Peyer's patch (tissue), 4 donors: ENCODE measurements around the gene ING1.

Experiments
- POLR2A ChIP-seq, 2 donors: fragments of 450-650 bp; IDR thresholded peaks; one replicate each; pipeline ENCODE4 v1.5.1; 2017; ENCODE audit warnings: antibody characterized with exemption in 2 of 2, mild to moderate bottlenecking in 2 of 2, moderate library complexity in 2 of 2
- TF ChIP-seq, protein P1 (sequence below), 6 experiments: fragments of 450-650 bp in 4 of 6; fragments of 200-600 bp in 2 of 6; sonication (generic) in 1 of 6; IDR thresholded peaks; one replicate each; pipeline ENCODE4 v1.5.1; 2017 to 2019; ENCODE audit warnings: antibody characterized with exemption in 6 of 6, mild to moderate bottlenecking in 3 of 6, moderate library complexity in 1 of 6

DNA sequence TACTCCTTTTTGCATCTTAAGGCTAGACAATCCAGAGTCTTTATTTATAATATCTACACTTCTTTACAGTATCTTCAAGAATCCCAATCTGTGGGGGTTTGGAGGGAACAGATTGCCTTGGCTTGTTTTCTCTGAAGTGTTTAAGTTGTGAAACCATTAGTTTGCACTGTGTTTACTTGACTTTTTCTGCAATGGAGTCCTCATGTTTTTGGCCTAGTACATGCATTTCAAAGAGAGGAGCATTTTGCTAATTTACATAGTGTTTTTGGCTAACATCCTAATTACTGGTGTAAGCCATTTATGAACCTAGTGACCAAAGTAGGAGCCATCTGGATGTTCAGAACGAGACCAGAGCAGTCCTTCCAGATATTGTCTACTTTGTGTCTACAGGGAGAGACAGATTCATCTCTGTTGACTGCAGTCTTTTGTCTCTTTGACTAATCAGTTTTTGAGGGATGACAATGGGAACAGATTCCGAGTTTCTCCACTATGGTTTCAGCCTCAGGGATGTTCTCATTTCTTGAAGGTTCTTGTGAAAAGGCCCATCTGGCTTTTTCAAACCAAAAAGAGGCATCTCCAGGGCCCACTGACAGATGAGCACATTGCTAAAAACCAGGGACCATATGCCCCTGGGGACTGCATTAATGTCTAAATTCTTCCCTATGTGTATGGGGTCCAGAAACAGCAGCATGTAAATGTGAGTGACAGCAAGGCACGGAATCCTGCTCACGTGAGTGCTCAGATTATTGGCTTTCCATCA, 53.4 kb downstream of the ING1 start:
- TF ChIP-seq, protein P1, sequence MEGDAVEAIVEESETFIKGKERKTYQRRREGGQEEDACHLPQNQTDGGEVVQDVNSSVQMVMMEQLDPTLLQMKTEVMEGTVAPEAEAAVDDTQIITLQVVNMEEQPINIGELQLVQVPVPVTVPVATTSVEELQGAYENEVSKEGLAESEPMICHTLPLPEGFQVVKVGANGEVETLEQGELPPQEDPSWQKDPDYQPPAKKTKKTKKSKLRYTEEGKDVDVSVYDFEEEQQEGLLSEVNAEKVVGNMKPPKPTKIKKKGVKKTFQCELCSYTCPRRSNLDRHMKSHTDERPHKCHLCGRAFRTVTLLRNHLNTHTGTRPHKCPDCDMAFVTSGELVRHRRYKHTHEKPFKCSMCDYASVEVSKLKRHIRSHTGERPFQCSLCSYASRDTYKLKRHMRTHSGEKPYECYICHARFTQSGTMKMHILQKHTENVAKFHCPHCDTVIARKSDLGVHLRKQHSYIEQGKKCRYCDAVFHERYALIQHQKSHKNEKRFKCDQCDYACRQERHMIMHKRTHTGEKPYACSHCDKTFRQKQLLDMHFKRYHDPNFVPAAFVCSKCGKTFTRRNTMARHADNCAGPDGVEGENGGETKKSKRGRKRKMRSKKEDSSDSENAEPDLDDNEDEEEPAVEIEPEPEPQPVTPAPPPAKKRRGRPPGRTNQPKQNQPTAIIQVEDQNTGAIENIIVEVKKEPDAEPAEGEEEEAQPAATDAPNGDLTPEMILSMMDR (IDR thresholded peaks at IDR 0.05) = no peak
- TF ChIP-seq POLR2A (IDR thresholded peaks at IDR 0.05) = no peak
